Keratinocyte (primary cell): ENCODE results near the gene CCDC201. TPM values are rescaled to one million over a fixed set of nuclear protein-coding genes. Genes with fewer than 3 reads are reported as not detected.

ENCODE experiments used
- DNase-seq: peaks from one replicate; pipeline ENCODE4 v3.0.0-alpha.2; 2011; ENCODE audit warnings: low read depth, missing footprints, low spot score
- FAIRE-seq: peaks from 2 replicates; lab custom pipeline; 2011; peaks lifted over from hg19 to GRCh38; lab: Jason Lieb, UNC
- H2AFZ ChIP-seq: 2 replicates; pipeline ENCODE4 v1.6.0; 2012; ENCODE audit warnings: low read length, control low read depth, inconsistent platforms; ENCODE audit not compliant: control insufficient read depth
- H3K27ac ChIP-seq: 2 replicates; pipeline ENCODE4 v1.5.1; 2011; ENCODE audit warnings: low read length; ENCODE audit not compliant: control insufficient read depth, insufficient read depth
- H3K27me3 ChIP-seq: 3 replicates; pipeline ENCODE4 v1.6.0; 2011; ENCODE audit warnings: low read length; ENCODE audit not compliant: control insufficient read depth, insufficient read depth; ENCODE audit errors: extremely low read depth
- H3K36me3 ChIP-seq, 2 experiments: 2 replicates in 1 of 2; 3 replicates in 1 of 2; pipeline ENCODE4 v1.5.1; 2011; ENCODE audit warnings: low read length in 2 of 2, mild to moderate bottlenecking in 1 of 2; ENCODE audit not compliant: control insufficient read depth in 2 of 2, insufficient read depth in 2 of 2; ENCODE audit errors: extremely low read depth in 1 of 2
- H3K4me1 ChIP-seq: 3 replicates; pipeline ENCODE4 v1.5.1; 2011; ENCODE audit warnings: low read length; ENCODE audit not compliant: control insufficient read depth, insufficient read depth; ENCODE audit errors: extremely low read depth
- H3K4me2 ChIP-seq: 3 replicates; pipeline ENCODE4 v1.6.0; 2011; ENCODE audit warnings: low read depth, low read length; ENCODE audit not compliant: control insufficient read depth, insufficient read depth; ENCODE audit errors: extremely low read depth
- H3K4me3 ChIP-seq, 3 experiments: fragments of 200-600 bp in 1 of 3; sonication (generic) in 1 of 3; 2 replicates in 2 of 3; 3 replicates in 1 of 3; pipeline ENCODE4 v1.5.1; 2011 to 2016; ENCODE audit warnings: low read length in 3 of 3, mild to moderate bottlenecking in 3 of 3, control low read depth in 2 of 3, inconsistent platforms in 1 of 3, low read depth in 1 of 3, mixed read lengths in 1 of 3, mixed run types in 1 of 3, moderate library complexity in 1 of 3; ENCODE audit not compliant: control insufficient read depth in 2 of 3, insufficient read depth in 2 of 3; ENCODE audit errors: extremely low read depth in 1 of 3
- H3K79me2 ChIP-seq: 2 replicates; pipeline ENCODE4 v1.6.0; 2012; ENCODE audit warnings: low read length; ENCODE audit not compliant: control insufficient read depth, insufficient read depth
- H3K9ac ChIP-seq: 3 replicates; pipeline ENCODE4 v1.6.0; 2011; ENCODE audit warnings: low read length; ENCODE audit not compliant: control insufficient read depth, insufficient read depth; ENCODE audit errors: extremely low read depth
- H3K9me1 ChIP-seq: 3 replicates; pipeline ENCODE4 v1.6.0; 2011; ENCODE audit warnings: low read length; ENCODE audit not compliant: control insufficient read depth, insufficient read depth; ENCODE audit errors: extremely low read depth
- H3K9me3 ChIP-seq: 2 replicates; pipeline ENCODE4 v1.5.1; 2012; ENCODE audit warnings: low read depth, low read length; ENCODE audit not compliant: control insufficient read depth
- H4K20me1 ChIP-seq: 3 replicates; pipeline ENCODE4 v1.6.0; 2011; ENCODE audit warnings: low read length; ENCODE audit not compliant: control insufficient read depth, insufficient read depth; ENCODE audit errors: extremely low read depth
- CTCF ChIP-seq, 3 experiments: IDR thresholded peaks in 1 of 3; conservative IDR thresholded peaks in 1 of 3; optimal IDR thresholded peaks in 1 of 3; 2 replicates in 2 of 3; 3 replicates in 1 of 3; pipeline versions ENCODE3 to v1.5.1; 2011; ENCODE audit warnings: low read length in 3 of 3, mild to moderate bottlenecking in 3 of 3, moderate library complexity in 2 of 3, control low read depth in 1 of 3, inconsistent platforms in 1 of 3; ENCODE audit not compliant: insufficient read depth in 2 of 3; ENCODE audit errors: extremely low read depth in 1 of 3
- EZH2 ChIP-seq: IDR thresholded peaks from one replicate; pipeline ENCODE4 v1.6.1; 2012; ENCODE audit warnings: inconsistent platforms, mild to moderate bottlenecking, low read length, moderate library complexity
- dilution Hi-C: fragments of 300-500 bp; cut with MboI; formaldehyde crosslinking; loops from one replicate; pipeline ENCODE4 v1.7.0; 2020; ENCODE audit warnings: low sequenced_read_pairs; ENCODE audit not compliant: extremely low pct_ligation_motif_present
- polyA plus RNA-seq, 5 experiments: library from polyadenylated mRNA; depleted of rRNA in 3 of 5; stranded (reverse) in 3 of 5; stranded (forward) in 1 of 5; unstranded in 1 of 5; fragments of >200 nt; gene quantifications; 1 replicate in 1 of 5; 2 replicates in 3 of 5; 3 replicates in 1 of 5; pipeline versions ENCODE4 v1.2.1 to v1.2.3, GENCODE V29; 2011 to 2012; ENCODE audit warnings: missing spikeins in 2 of 5, low read depth in 1 of 5, low replicate concordance in 1 of 5

Gene CCDC201
- polyA plus RNA-seq, 1 donor (not counting 4 experiments of a cell fraction or from before 2014, with no cell fraction given): not detected

DNA sequence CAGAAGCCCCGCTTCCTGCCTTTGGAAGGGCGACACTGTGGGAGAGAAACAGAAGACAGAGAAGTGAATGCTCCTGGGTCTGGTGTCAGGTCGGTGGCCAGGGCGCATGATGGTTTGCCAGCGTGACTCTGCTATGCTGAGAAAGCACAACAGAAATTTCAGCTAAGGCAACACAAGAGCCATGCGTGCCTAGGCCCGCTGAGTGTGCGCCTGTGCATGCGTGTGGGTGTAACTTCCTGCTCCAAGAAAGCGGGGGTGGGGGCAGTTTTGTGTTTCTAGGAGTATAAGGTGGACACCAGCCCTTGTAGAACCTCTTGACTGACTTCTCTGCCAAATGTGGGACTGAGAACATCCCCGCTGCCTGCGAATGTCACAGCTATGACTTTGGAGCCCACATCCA is 42.0 kb upstream of the CCDC201 start:
- no peak for TF ChIP-seq EZH2
- TF ChIP-seq CTCF (optimal IDR thresholded peaks at IDR 0.05 in 1 of 3, IDR thresholded peaks at IDR 0.05 in 1 of 3, conservative IDR thresholded peaks at IDR 0.05 in 1 of 3; ENCODE audit: extremely low read depth in 1 of 3, insufficient read depth in 2 of 3, low read length in 3 of 3): no peak
- Histone ChIP-seq H3K4me3 (no peak overlapping the region), H3K9ac (no peak overlapping the region), H3K4me1 (peaks cover 4% of the 10 kb centered on the region), H3K9me3 (no peaks in the 10 kb centered on the region), H3K9me1 (no peaks in the 10 kb centered on the region), H3K4me2 (no peak overlapping the region), H3K36me3 (no peaks in the 10 kb centered on the region), H3K27ac (no peak overlapping the region), H3K27me3 (peaks cover 25% of the 10 kb centered on the region), H3K79me2 (no peaks in the 10 kb centered on the region), H2AFZ (no peak overlapping the region), H4K20me1 (no peaks in the 10 kb centered on the region)
- dilution Hi-C loops: no loop called here
- FAIRE-seq (no peak), DNase-seq (no peak)

DNA sequence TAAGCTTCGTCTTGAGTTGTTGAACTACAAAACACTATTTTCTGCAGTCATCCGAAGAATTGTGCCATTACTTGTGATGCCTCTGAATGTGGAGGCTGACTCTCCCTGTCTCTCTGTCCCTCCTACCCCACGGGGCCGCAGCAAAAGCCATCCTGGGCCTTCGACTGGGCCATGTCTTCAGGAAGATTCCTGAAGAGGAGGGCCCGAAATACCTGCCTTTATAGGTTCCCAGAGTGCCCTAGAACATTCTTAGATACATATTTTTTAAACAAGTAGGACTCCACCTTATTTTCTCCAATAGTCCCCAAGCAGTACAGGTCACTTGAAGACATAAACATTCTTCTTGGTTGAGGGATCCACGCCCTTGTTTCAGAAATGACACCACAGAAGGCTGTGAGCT is 40.1 kb upstream of the CCDC201 start:
- peaks cover 4% of the 10 kb centered on the region for H3K4me1 ChIP-seq
- H3K36me3 ChIP-seq: no peaks in the 10 kb centered on the region
- dilution Hi-C loops: no loop called here
- FAIRE-seq: no peak
- H3K27ac ChIP-seq: no peak overlapping the region
- no peak overlapping the region for H3K4me2 ChIP-seq
- no peaks in the 10 kb centered on the region for H3K79me2 ChIP-seq
- H4K20me1 ChIP-seq: no peaks in the 10 kb centered on the region
- no peaks in the 10 kb centered on the region for H3K9me3 ChIP-seq
- H3K9ac ChIP-seq: no peak overlapping the region
- DNase-seq: no peak
- H3K9me1 ChIP-seq: no peaks in the 10 kb centered on the region
- TF ChIP-seq EZH2: no peak
- no peak for TF ChIP-seq CTCF (optimal IDR thresholded peaks at IDR 0.05 in 1 of 3, IDR thresholded peaks at IDR 0.05 in 1 of 3, conservative IDR thresholded peaks at IDR 0.05 in 1 of 3; ENCODE audit: extremely low read depth in 1 of 3, insufficient read depth in 2 of 3, low read length in 3 of 3)
- no peak overlapping the region for H2AFZ ChIP-seq
- H3K27me3 ChIP-seq: peaks cover 5% of the 10 kb centered on the region
- H3K4me3 ChIP-seq: no peak overlapping the region
